ENCODE results near the gene G6PD. TPM values are rescaled to one million over a fixed set of nuclear protein-coding genes. Genes with fewer than 3 reads are reported as not detected.

G6PD gene
- total RNA-seq, result 75.2 and 82.4 TPM in 2 replicates

GRCh38 chrX:154546354-154547244, at the start of gene G6PD:
Gene G6PD, minus strand, starts transcription at chrX:154546846. Its CDS starts 691 bp downstream, at chrX:154546155.

GRCh38 chrX:154584585-154585183, 38.0 kb upstream of the G6PD start, which contains the start of gene CTAG1A:
Gene CTAG1A, plus strand, starts transcription at chrX:154585133. Its CDS starts 74 bp downstream, at chrX:154585207.

GRCh38 chrX:154547245-154548027, 790 bp upstream of the G6PD start, which contains the start of gene IKBKG:
Gene IKBKG, plus strand, starts transcription at chrX:154547620. Its CDS starts 4,383 bp downstream, at chrX:154552003.

GRCh38 chrX:154515966-154516655, 30.5 kb downstream of the G6PD start, which contains the start of gene FAM3A:
Gene FAM3A, minus strand, starts transcription at chrX:154516232. Its CDS starts 460 bp downstream, at chrX:154515772.

GRCh38 chrX:154490414-154491083, 56.1 kb downstream of the G6PD start, which contains the start of gene SLC10A3:
Gene SLC10A3, minus strand, starts transcription at chrX:154490629. Its CDS starts 1,689 bp downstream, at chrX:154488940.

GRCh38 chrX:154486396-154487207, 60.0 kb downstream of the G6PD start, which contains the start of gene UBL4A:
Gene UBL4A, minus strand, starts transcription at chrX:154486615. Its CDS starts 31 bp downstream, at chrX:154486584.

Other genes starting within 250 kb of the G6PD start
- 1,675 and 1,864 TPM in 2 replicates for gene FLNA, start 172.2 kb downstream of the G6PD start, total RNA-seq
- gene EMD, start 167.6 kb downstream of the G6PD start, total RNA-seq, result 61.8 and 75.8 TPM in 2 replicates
- 5,610 and 5,786 TPM in 2 replicates for gene RPL10, start 148.5 kb downstream of the G6PD start, total RNA-seq
- gene DNASE1L1, start 137.6 kb downstream of the G6PD start, total RNA-seq, result 98.5 and 105 TPM in 2 replicates
- 22.0 and 22.3 TPM in 2 replicates for gene TAFAZZIN, start 135.3 kb downstream of the G6PD start, total RNA-seq
- gene ATP6AP1, start 118.2 kb downstream of the G6PD start, total RNA-seq, result 69.8 and 73.5 TPM in 2 replicates
- 67.5 and 88.0 TPM in 2 replicates for gene GDI1, start 109.7 kb downstream of the G6PD start, total RNA-seq
- 57.8 and 62.8 TPM in 2 replicates for gene FAM50A, start 102.7 kb downstream of the G6PD start, total RNA-seq
- 4.5 and 4.9 TPM in 2 replicates for gene PLXNA3, start 88.6 kb downstream of the G6PD start, total RNA-seq
- 39.2 and 46.4 TPM in 2 replicates for gene LAGE3, start 67.6 kb downstream of the G6PD start, total RNA-seq
- 45.2 and 53.7 TPM in 2 replicates for gene UBL4A, start 60.2 kb downstream of the G6PD start, total RNA-seq
- gene SLC10A3, start 56.2 kb downstream of the G6PD start, total RNA-seq, result 35.6 and 40.2 TPM in 2 replicates
- 26.4 and 27.4 TPM in 2 replicates for gene FAM3A, start 30.6 kb downstream of the G6PD start, total RNA-seq
- 17.9 and 41.4 TPM in 2 replicates for gene IKBKG, start 774 bp upstream of the G6PD start, total RNA-seq
- gene CTAG1A, start 38.3 kb upstream of the G6PD start, total RNA-seq, result not detected in 2 replicates
- not detected in 2 replicates for gene CTAG1B, start 72.4 kb upstream of the G6PD start, total RNA-seq
- not detected in 2 replicates for gene CTAG2, start 106.7 kb upstream of the G6PD start, total RNA-seq
- gene GAB3, start 204.2 kb upstream of the G6PD start, total RNA-seq, result 3.5 and 3.6 TPM in 2 replicates
- 40.6 and 46.9 TPM in 2 replicates for gene DKC1, start 216.0 kb upstream of the G6PD start, total RNA-seq

Measured in mammary microvascular endothelial cell (primary cell).